GM21723 (cell line): ENCODE results near the gene PRMT5.

Experiments used
- ATAC-seq: cut with Tn5 transposase; IDR thresholded peaks from one replicate; pipeline ENCODE4 v1.9.1; 2021; ENCODE audit warnings: mild to moderate bottlenecking, moderate library complexity; ENCODE audit not compliant: unreplicated experiment

PRMT5 gene

DNA sequence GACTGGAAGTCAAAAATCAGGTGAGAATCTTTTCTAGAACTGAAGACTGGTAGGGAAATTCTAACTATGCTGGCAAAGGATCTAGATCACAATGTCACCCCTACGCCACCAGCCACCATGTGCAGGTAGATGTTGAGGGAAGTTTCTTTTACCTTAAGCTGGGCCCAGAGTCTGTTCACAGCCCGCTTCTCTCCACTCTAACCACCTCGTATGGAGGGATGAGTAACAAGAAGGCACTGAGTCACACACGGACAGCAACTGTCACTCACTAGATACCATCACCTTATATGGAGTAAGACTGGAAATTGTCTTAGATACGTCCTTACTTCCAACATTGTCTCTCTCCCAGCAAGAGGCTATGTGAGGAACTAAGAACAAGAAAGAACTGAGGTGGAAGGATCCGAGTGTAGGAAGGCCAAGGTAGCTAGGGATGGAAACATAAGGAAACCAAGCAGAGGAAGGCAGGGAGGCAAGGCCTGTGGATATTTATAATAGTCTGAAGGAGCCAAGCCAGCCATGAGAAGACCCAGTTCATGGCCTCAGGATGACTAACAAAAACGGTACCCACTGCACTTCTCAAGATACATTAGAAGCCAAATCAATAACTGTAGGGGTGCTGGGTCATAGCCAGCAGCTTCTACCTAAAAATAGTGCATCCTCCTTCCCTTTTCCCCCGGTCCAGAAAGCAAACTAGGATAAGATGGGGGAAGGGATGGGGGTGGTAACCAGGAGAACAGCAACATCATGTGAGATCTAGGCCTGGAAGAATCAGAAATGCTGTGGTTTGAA is 30.7 kb downstream of the PRMT5 start:
- ATAC-seq, result no peak

DNA sequence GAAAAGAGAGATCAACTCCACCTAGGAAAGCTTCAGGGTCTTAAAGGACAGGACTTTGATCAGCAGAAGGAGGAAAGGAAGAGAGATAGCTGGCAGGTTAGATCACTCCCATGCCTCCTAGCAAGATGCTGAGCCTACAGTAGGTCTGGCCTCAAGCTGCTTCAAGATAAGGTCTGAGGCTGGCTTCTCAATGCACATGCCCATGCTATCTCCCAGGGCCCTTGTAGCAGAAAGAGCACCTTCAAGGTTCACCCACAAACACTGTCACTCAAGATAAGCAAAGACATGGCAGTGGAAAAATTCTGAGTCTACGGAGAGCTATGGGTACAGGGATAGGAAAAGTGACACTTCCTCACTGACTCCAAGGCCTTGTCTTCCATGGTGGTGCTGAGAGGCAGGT is 31.8 kb downstream of the PRMT5 start:
- no peak for ATAC-seq

DNA sequence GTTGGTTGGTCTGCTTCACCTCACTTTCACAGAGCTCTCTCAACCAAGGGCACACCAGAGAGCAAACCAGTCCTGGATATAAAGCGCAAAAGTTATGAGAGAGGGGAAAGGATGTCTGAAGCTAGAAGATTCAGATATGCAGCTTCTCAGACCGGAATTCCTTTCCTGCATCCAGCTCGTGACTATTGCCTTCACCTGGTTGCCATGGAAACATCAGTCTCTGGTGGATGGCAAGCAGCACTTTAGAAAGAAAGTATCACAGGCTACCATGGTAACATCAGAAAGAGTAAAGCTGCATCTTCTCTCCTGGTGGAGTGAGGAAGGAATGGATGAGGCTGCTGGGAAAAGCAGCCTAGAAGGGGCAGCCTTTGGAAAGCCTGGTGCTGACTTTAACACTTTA is 32.4 kb downstream of the PRMT5 start:
- ATAC-seq, result no peak

DNA sequence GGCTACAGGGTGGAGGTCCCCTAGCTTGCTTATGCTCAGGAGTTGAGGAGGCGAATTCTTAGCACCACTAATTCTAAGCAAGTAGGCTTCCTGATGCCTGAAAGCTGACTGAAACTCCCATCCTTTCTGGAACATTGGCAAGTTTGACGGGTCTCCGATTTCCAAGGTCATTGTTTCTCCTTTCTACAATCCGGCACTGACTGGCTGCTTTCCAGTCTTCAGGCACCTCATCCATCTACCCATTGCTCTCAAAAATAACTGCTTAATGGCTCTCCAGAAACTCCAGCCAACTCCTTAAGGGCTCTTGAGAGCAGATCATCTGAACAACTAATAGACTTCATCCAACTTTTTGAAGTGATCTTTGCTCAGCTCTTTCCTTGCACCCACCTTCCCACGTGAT is 32.8 kb downstream of the PRMT5 start:
- ATAC-seq, result no peak

DNA sequence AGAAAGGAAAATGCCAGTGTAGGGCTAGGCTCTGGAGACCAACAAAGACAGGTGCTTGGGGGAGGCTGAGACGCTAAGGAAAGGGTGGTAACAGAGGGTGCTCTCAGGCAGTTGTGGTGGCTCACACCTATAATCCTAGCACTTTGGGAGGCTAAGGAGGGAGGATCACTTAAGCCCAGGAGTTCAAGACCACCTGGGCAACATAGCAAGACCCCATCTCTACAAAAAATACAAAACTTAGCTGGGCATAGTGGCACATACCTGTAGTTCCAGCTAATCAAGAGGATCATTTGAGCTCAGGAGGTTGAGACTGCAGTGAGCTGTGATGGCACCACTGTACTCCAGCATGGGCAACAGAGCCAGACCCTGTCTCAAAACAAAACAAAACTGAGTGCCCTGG is 33.8 kb downstream of the PRMT5 start:
- ATAC-seq, result no peak

DNA sequence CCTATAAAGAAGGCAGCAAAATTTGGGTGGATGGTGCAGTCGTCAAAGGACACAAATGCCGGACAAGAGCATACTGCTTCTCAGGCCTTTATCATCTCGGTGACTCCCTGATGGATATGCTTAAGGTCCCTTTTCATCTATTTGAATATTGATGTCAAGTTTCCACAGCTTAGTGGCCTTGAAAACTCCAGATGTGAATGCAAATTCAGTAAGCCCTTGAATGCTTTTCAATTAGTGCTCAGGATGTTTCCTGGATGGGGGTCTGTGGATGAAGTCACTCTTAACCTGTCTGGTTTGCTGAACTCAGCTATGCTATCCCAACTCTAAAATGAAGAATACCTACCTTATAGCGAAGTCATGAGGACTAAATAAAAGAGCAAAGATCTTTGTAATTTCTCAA is 35.5 kb downstream of the PRMT5 start:
- no peak for ATAC-seq

DNA sequence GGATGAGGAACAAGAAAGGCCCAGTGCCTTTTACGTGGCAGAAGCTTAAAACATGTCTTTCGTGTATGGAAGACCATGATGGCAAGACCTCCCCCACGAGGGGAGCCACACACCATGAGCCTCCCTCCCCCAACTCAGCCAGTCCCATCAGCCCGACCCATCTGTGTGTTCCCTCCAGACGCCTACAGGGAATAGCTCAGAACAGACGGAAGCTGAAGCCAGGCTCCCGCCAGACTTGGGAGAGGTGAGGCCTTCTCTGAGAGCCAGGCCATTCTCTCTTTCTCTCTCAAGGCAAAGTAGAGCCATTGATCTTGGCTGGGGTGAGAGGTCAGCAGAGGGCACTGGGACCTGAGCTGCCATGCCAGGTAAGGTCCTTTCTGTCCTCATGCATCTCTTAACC is 36.7 kb downstream of the PRMT5 start:
- ATAC-seq, result no peak

DNA sequence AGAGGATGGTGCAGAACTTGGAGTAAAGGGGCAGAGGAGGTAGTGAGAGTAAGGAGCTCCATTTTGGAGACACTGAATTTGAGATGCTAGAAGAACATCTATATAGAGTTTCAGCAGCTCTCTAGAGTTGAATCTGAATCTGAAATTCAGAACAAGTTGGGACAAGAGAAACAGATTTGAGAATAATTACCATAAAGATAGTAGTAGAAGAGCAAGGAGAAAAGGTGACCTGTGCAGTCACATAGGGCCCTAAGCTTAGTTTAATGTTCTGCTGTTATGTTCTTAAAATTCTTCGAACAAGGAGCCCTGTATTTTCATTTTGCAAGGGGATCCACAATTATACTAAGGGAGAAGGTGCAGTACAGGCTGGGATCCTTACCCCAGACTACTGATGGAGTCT is 38.8 kb downstream of the PRMT5 start:
- no peak for ATAC-seq

DNA sequence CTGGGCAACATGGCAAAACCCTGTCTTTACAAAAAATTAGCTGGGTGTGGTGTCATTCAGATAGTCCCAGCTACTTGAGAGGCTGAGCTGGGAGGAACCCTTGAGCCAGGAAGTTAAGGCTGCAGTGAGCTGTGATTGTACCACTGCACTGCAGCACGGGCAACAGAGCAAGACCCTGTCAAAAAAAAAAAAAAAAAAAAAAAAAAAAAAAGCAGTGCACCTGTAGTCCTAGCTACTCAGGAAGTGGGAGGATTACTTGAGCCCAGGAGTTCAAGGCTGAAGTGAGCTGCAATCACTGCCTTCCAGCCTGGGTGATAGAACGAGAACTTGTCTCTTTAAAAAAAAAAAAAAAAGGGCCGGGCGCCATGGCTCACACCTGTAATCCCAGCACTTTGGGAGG is 40.5 kb downstream of the PRMT5 start:
- ATAC-seq, result no peak

- peak; percentile 53 for ATAC-seq
These were observed 41.2 kb downstream of the PRMT5 start for GRCh38 chr14:22887990-22888378.

DNA sequence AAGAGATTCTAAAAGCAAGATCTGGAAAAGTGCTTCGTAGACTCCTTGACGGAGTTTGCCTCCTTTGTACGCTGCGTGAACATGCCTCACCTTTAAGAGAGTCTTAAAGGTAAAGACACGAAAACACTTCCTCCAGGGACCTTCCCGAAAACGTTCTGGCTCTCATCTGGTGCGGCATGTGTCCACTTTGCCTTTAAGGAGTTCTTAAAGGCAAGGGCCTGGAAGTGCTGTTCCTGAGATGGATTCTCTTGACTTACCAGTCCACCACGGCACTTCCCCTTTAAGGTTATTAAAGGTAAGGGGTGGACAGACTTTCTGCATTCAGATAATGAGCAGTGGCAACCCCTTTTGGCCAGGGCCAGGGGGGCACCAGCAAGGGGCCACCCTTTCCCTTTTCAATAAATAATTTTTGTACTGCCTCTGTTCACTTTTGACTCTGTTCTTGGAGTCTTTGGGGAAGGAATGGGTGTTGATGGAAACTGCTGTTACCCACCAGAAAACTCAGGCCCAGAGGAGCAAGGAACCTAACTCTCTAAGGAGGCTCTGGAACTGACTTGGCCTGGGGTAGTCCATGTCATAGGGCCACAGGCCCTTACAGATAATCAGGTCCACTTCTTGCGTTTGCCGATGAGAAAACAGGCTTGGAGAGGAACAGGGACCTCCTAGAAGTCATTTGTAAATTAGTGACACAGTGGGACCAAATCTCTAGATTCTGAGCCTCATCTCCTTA is 41.8 kb downstream of the PRMT5 start:
- ATAC-seq, result peak; percentile 46

GRCh38 chr14:22886500-22887259 is 42.5 kb downstream of the PRMT5 start:
- ATAC-seq, result peak; percentile 64

GRCh38 chr14:22885975-22886374 is 43.2 kb downstream of the PRMT5 start:
- no peak for ATAC-seq

DNA sequence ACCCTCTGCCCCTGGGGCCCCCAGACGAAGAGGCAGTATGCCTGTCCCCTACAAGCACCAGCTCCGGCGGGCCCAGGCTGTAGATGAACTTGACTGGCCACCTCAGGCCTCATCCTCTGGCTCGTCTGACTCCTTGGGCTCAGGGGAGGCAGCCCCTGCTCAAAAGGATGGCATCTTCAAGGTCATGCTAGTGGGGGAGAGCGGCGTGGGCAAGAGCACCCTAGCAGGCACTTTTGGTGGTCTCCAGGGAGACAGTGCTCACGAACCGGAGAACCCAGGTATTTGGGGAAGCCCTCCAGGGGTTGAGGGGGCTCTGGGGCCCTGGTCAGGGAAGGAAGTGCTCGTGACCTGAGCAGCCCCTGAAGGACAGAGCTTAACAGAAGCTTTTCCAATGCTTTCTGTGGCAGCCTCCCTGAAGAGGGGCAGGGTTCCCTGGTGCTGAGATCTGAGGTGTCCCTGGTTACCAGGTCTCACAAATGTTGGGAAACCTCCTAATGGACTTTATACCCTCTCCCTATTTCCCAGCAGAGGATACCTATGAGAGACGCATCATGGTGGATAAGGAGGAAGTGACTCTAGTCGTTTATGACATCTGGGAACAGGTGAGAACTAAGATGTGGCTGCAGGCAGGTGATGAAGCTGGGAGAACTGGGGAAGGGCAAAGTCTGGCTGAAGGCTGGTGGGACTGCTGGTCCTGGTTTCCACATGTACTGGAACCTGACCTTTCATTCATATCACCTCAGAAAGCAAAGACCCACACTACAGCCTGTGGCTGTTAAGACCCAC is 44.2 kb downstream of the PRMT5 start:
- ATAC-seq, result no peak

DNA sequence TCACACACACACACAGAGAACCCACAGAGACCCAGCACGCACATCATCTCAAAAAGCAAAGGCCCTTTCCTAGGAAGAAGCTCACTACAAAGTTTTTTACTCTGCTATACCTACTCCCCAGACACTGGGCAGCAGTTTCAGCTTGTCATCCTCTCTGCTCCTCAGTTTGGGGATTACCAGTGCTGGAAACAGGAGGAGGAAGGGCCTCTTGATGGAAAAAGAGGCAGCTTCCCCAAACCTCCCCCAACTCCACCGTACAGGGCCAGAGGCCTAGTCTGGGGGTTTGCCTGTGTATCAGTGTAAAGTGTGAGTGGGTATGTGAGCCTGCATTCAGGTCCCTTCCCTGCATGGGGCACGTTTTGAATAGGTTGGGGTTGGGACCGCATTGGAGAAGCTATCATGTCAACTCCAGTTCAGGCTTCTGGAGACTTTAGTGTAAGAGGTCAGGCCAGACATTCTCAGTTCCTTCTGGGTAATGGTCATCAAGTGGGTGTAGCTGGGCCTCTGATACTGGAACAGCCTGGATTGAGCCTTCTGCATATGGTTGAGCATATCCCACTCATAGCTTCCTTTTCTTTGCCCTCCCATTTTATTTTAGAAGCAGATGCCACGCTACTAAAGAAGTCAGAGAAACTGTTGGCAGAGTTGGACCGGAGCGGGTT is 45.0 kb downstream of the PRMT5 start:
- no peak for ATAC-seq

GRCh38 chr14:22883173-22883976 is 45.8 kb downstream of the PRMT5 start, which contains the start of gene REM2:
TSS of gene REM2 (plus strand) at chr14:22883222. CDS start at chr14:22883288, 66 bp downstream.
- ATAC-seq, result no peak

GRCh38 chr14:22882529-22883172 is 46.5 kb downstream of the PRMT5 start:
- ATAC-seq, result no peak

GRCh38 chr14:22882064-22882463 is 47.1 kb downstream of the PRMT5 start:
- no peak for ATAC-seq
